ENCODE results near the gene NEK6. TPM values are rescaled to one million over a fixed set of nuclear protein-coding genes. Genes with fewer than 3 reads are reported as not detected.
A peak's percentile ranks its signal among the peaks of the same experiment; 100 is the strongest.

The NEK6 gene
- total RNA-seq, 2 donors from 2014 or later = 3.1 to 5.4 TPM

GRCh38 chr9:124394596-124394995, 136.8 kb downstream of the NEK6 start:
- Mint-ChIP-seq H3K27ac (peak overlapping the region in 1 of 2 donors; percentile 78), H3K36me3 (no peaks in the 10 kb centered on the region), H3K9me3 (no peaks in the 10 kb centered on the region)
- ATAC-seq (peak in 1 of 2 donors; percentile 17), DNase-seq (ENCODE audit: low spot score in 2 of 2) (no peak)

- Mint-ChIP-seq H3K36me3 (no peaks in the 10 kb centered on the region), H3K9me3 (no peaks in the 10 kb centered on the region), H3K27ac (no peak overlapping the region)
- ATAC-seq (no peak), DNase-seq (ENCODE audit: low spot score in 2 of 2) (no peak)
Measured at GRCh38 chr9:124395826-124396225, 138.1 kb downstream of the NEK6 start.

GRCh38 chr9:124398191-124398935, 140.6 kb downstream of the NEK6 start:
- Mint-ChIP-seq H3K27ac (no peak overlapping the region), H3K36me3 (no peaks in the 10 kb centered on the region), H3K9me3 (no peaks in the 10 kb centered on the region)
- DNase-seq (ENCODE audit: low spot score in 2 of 2) = no peak
- no peak for ATAC-seq

- ATAC-seq = no peak
- DNase-seq (ENCODE audit: low spot score in 2 of 2) = no peak
- Mint-ChIP-seq H3K36me3 (no peaks in the 10 kb centered on the region), H3K27ac (peak overlapping the region in 1 of 2 donors; percentile 17), H3K9me3 (no peaks in the 10 kb centered on the region)
Measured at GRCh38 chr9:124399323-124399967, 141.7 kb downstream of the NEK6 start.

- DNase-seq (ENCODE audit: low spot score in 2 of 2) (no peak), ATAC-seq (no peak)
- no peaks in the 10 kb centered on the region for H3K36me3 Mint-ChIP-seq
- no peak overlapping the region for H3K27ac Mint-ChIP-seq
- H3K9me3 Mint-ChIP-seq = no peaks in the 10 kb centered on the region
Measured at GRCh38 chr9:124399968-124400940, 142.5 kb downstream of the NEK6 start.

Other genes with a start within 250 kb of the NEK6 start
- gene LHX2, start 246.2 kb upstream of the NEK6 start, total RNA-seq = not detected
- gene PSMB7, start 157.5 kb downstream of the NEK6 start, total RNA-seq = 100 to 1,000 TPM; 158 to 167 TPM
- not detected for gene ADGRD2, start 192.5 kb downstream of the NEK6 start, total RNA-seq
- gene NR5A1, start 249.4 kb downstream of the NEK6 start, total RNA-seq = not detected

Data from activated naive CD4-positive, alpha-beta T cell treated with anti-CD3 and anti-CD28 coated beads, Interleukin-2, amount 50 U/mL, for 72 hours (primary cell).